Breast epithelium (tissue), 4 donors: ENCODE results near the gene MALRD1. TPM values are rescaled to one million over a fixed set of nuclear protein-coding genes. Genes with fewer than 3 reads are reported as not detected.

Source experiments
- DNase-seq, 2 donors: peaks; one replicate each; pipeline ENCODE4 v3.0.0-alpha.2; 2019; ENCODE audit warnings: low spot score in 2 of 2
- H3K27ac ChIP-seq, 2 donors: fragments of 200-600 bp; sonication (generic) in 1 of 2; one replicate each; pipeline ENCODE4 v1.5.1; 2016 to 2019; ENCODE audit warnings: mild to moderate bottlenecking in 1 of 2
- H3K27me3 ChIP-seq, 2 donors: fragments of 200-600 bp; sonication (generic) in 1 of 2; one replicate each; pipeline versions ENCODE4 v1.5.1 to v1.6.0; 2017 to 2019; ENCODE audit warnings: control low read depth in 1 of 2, mild to moderate bottlenecking in 1 of 2
- H3K36me3 ChIP-seq: fragments of 200-600 bp; one replicate; pipeline ENCODE4 v1.5.1; 2019
- H3K4me1 ChIP-seq, 2 donors: fragments of 200-600 bp; sonication (generic); one replicate each; pipeline ENCODE4 v1.5.1; 2016 to 2019; ENCODE audit warnings: control low read depth in 1 of 2
- H3K4me3 ChIP-seq, 3 donors: fragments of 200-600 bp; sonication (generic); 1 replicate in 2 of 3; 2 replicates in 1 of 3; pipeline ENCODE4 v1.5.1; 2016 to 2019; ENCODE audit warnings: mild to moderate bottlenecking in 3 of 3, moderate library complexity in 2 of 3
- H3K9me3 ChIP-seq, 2 donors: fragments of 200-600 bp; sonication (generic) in 1 of 2; one replicate each; pipeline ENCODE4 v1.5.1; 2016 to 2019; ENCODE audit warnings: control low read depth in 1 of 2
- POLR2A ChIP-seq: fragments of 450-650 bp; IDR thresholded peaks from one replicate; pipeline ENCODE4 v1.6.1; 2016; ENCODE audit warnings: antibody characterized with exemption, mild to moderate bottlenecking, moderate library complexity
- POLR2AphosphoS5 ChIP-seq, 3 donors: sonication (generic); formaldehyde crosslinking; IDR thresholded peaks; one replicate each; pipeline ENCODE4 v1.6.1; 2017; ENCODE audit warnings: antibody characterized with exemption in 3 of 3
- intact Hi-C: fragments of 100-400 bp; cut with DNase I; formaldehyde crosslinking; loops from one replicate; pipeline ENCODE4 v1.15.1; 2023; ENCODE audit warnings: low total_unique reads
- total RNA-seq, 3 donors: library from RNA; depleted of rRNA; stranded (reverse); fragments of >200 nt; gene quantifications; one replicate each; pipeline ENCODE4 v1.1.0, GENCODE V29; 2016
- TF ChIP-seq, protein P1 (sequence below), 3 donors: fragments of 450-650 bp; IDR thresholded peaks; one replicate each; pipeline ENCODE4 v1.5.1; 2016 to 2017; ENCODE audit warnings: antibody characterized with exemption in 3 of 3, mild to moderate bottlenecking in 3 of 3, moderate library complexity in 3 of 3

MALRD1 gene
- total RNA-seq, 3 donors from 2014 or later: 0.96 to 8.6 (median 2.6) TPM

DNA sequence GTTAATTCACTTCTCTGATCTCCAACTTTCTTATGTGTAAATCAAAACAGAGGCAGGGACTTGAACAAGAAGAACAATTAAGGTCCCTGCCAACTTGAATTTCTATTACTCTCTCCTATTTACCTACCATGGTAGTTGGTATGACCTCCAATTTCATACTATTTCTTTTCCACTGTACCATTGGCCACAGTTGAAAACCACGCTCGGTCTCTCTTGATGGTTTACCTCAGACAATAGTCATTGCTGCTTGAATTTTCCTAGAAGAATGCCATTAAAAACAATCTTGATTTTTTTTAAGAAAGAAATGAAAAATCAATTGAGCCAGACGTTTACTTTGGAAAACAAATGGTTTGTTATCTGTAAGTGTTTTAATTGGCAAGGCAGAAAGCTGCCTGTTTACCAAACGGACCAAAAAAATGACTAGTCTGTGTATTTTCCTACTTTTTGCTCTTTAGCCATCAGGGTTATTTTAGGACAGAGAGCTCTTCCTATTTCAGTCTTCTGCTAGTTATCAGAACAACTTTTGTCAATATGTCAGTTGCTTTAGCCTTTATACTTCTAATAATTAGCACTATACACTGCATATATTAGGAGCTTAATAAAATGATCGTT lies 610.1 kb downstream of the MALRD1 start:
- Histone ChIP-seq H3K27me3 (no peaks in the 10 kb centered on the region), H3K4me3 (no peak overlapping the region), H3K27ac (no peak overlapping the region), H3K4me1 (no peaks in the 10 kb centered on the region), H3K9me3 (no peaks in the 10 kb centered on the region), H3K36me3 (no peaks in the 10 kb centered on the region)
- TF ChIP-seq POLR2A: no peak
- no peak for TF ChIP-seq POLR2AphosphoS5 (IDR thresholded peaks at IDR 0.05)
- TF ChIP-seq, protein P1, sequence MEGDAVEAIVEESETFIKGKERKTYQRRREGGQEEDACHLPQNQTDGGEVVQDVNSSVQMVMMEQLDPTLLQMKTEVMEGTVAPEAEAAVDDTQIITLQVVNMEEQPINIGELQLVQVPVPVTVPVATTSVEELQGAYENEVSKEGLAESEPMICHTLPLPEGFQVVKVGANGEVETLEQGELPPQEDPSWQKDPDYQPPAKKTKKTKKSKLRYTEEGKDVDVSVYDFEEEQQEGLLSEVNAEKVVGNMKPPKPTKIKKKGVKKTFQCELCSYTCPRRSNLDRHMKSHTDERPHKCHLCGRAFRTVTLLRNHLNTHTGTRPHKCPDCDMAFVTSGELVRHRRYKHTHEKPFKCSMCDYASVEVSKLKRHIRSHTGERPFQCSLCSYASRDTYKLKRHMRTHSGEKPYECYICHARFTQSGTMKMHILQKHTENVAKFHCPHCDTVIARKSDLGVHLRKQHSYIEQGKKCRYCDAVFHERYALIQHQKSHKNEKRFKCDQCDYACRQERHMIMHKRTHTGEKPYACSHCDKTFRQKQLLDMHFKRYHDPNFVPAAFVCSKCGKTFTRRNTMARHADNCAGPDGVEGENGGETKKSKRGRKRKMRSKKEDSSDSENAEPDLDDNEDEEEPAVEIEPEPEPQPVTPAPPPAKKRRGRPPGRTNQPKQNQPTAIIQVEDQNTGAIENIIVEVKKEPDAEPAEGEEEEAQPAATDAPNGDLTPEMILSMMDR (IDR thresholded peaks at IDR 0.05): no peak
- DNase-seq: no peak
- intact Hi-C loops: no loop called here

DNA sequence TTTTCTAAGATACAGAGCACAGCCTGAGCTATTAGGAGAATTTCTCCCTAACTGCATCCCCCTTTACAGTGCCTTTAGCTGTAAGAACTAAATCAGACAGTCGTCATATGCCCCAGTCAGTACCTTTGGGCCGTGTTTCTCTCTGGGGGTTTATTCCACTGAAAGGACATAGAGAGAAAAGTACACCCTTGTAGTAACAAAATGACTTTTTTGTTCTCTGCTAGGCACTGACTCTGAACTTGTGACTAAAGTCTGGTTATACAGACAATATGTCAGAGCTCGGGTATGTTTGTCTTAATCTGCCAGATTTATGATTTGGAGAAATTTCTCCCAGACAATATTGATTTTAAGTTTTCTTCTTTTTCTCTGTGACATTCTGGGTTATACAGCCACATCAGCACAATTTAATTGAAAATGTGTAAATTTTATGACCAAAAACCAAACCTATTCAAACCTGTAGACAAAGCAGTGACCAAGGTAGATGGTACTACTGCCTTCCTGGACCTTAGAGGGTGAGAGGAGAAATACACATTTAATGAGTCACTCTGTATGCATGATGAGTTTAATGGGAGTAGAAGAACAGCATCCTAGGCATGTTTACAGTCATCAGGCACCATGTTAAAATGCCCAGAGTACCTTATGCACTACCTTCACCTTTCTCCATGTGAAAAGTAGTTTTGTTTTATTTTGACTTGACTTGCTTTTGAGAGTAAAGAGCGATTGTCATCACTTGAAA lies 611.5 kb downstream of the MALRD1 start:
- intact Hi-C loops: no loop called here
- H3K9me3 ChIP-seq: no peaks in the 10 kb centered on the region

DNA sequence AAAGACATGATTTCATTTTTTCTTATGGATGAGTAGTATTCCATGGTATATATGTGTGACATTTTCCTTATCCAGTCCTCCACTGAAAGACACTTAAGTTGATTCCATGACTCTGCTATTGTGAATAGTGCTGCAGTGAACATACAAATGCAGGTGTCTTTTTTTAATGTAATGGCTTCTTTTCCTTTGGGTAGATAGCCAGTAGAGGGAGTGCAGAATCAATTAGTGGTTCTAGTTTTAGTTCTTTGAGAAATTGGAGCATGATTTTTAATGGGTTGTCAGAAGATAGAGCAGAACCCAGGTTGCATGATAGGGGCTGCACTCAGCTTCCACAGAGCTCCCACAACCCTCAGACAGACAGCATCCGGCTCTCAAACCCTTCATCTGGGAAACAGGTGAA lies 614.7 kb downstream of the MALRD1 start:
- H3K27ac ChIP-seq: no peak overlapping the region
- no peak for DNase-seq
- H3K4me1 ChIP-seq: no peaks in the 10 kb centered on the region
- intact Hi-C loops: no loop called here
- TF ChIP-seq POLR2AphosphoS5 (IDR thresholded peaks at IDR 0.05) (no peak), POLR2A (no peak)
- TF ChIP-seq, protein P1 (IDR thresholded peaks at IDR 0.05): no peak
- no peak overlapping the region for H3K4me3 ChIP-seq
- H3K27me3 ChIP-seq: no peaks in the 10 kb centered on the region
- no peaks in the 10 kb centered on the region for H3K36me3 ChIP-seq
- H3K9me3 ChIP-seq: no peaks in the 10 kb centered on the region

More for the DNA sequence above, 611.5 kb downstream of the MALRD1 start:
- no peak overlapping the region for H3K27ac ChIP-seq
- H3K36me3 ChIP-seq: no peaks in the 10 kb centered on the region
- TF ChIP-seq POLR2AphosphoS5 (IDR thresholded peaks at IDR 0.05): no peak
- TF ChIP-seq, protein P1 (IDR thresholded peaks at IDR 0.05): no peak
- no peak for TF ChIP-seq POLR2A
- H3K4me1 ChIP-seq: no peaks in the 10 kb centered on the region
- no peak for DNase-seq
- H3K27me3 ChIP-seq: no peaks in the 10 kb centered on the region
- H3K4me3 ChIP-seq: no peak overlapping the region

DNA sequence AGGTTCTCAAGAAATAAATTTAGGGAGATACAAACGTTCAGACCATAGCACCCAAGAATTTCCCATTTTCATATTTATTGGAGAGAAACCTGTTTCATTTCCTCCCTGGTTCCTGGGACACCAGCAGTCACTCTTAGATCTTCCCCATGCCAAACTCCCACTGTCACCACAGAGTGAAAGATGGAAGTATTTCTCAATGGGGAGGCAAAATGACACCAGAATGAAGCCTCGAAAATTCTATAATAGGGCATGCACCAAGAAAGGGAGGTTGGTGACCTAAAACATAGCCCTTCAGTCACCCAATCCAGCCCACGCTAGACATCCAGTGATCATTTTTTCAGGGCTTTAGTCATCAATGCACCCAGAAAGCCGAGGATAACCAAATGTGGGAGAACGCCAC lies 619.5 kb downstream of the MALRD1 start:
- DNase-seq: no peak
- intact Hi-C loops: no loop called here

DNA sequence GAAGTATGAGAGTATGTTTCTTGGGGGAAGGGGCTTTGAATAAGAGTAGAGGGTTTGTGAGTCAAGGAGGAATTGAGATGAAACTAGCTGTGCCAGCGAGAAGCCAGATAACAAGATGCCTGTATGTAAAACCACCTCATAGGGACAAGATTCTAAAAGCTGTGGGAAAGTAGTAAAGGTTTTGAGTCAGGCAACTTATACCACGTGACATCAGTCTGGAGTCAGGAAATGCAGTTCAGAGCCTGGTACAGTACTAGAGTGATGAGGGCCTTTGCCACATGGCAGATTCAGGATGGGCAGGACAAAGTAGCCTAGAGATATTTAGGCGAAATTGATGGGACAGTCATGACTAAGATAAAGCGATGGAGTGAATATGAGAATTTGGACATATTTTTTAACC lies 627.5 kb downstream of the MALRD1 start:
- intact Hi-C loops: no loop called here
- Histone ChIP-seq H3K4me1 (no peaks in the 10 kb centered on the region), H3K4me3 (no peak overlapping the region), H3K27ac (no peak overlapping the region), H3K27me3 (no peaks in the 10 kb centered on the region), H3K9me3 (no peaks in the 10 kb centered on the region), H3K36me3 (no peaks in the 10 kb centered on the region)
- TF ChIP-seq POLR2AphosphoS5 (IDR thresholded peaks at IDR 0.05): no peak
- no peak for TF ChIP-seq POLR2A
- TF ChIP-seq, protein P1 (IDR thresholded peaks at IDR 0.05): no peak
- DNase-seq: no peak

More for the DNA sequence above, 619.5 kb downstream of the MALRD1 start:
- Histone ChIP-seq H3K4me1 (no peaks in the 10 kb centered on the region), H3K27me3 (no peaks in the 10 kb centered on the region), H3K27ac (no peak overlapping the region), H3K4me3 (no peak overlapping the region), H3K36me3 (no peaks in the 10 kb centered on the region), H3K9me3 (no peaks in the 10 kb centered on the region)
- TF ChIP-seq POLR2AphosphoS5 (IDR thresholded peaks at IDR 0.05) (no peak), POLR2A (no peak)
- TF ChIP-seq, protein P1 (IDR thresholded peaks at IDR 0.05): no peak
